ENCODE results near the gene ATP6V0B.

- TF ChIP-seq, protein P1, sequence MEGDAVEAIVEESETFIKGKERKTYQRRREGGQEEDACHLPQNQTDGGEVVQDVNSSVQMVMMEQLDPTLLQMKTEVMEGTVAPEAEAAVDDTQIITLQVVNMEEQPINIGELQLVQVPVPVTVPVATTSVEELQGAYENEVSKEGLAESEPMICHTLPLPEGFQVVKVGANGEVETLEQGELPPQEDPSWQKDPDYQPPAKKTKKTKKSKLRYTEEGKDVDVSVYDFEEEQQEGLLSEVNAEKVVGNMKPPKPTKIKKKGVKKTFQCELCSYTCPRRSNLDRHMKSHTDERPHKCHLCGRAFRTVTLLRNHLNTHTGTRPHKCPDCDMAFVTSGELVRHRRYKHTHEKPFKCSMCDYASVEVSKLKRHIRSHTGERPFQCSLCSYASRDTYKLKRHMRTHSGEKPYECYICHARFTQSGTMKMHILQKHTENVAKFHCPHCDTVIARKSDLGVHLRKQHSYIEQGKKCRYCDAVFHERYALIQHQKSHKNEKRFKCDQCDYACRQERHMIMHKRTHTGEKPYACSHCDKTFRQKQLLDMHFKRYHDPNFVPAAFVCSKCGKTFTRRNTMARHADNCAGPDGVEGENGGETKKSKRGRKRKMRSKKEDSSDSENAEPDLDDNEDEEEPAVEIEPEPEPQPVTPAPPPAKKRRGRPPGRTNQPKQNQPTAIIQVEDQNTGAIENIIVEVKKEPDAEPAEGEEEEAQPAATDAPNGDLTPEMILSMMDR (IDR thresholded peaks at IDR 0.05), result no peak
- TF ChIP-seq EP300 (IDR thresholded peaks at IDR 0.05; ENCODE audit: low read depth), result no peak
These were observed 14.0 kb upstream of the ATP6V0B start for GRCh38 chr1:43960798-43961197.
